HepG2 (cell line): ENCODE data around the gene ALK. TPM values are rescaled to one million over a fixed set of nuclear protein-coding genes. Genes with fewer than 3 reads are reported as not detected.

Experiments used
- ATAC-seq: fragments of 200-7000 bp; cut with Tn5 transposase; 3 replicates; pipeline ENCODE4 v1.9.1; 2020; ENCODE audit warnings: mild to moderate bottlenecking, moderate library complexity
- BruUV-seq: library from RNA; stranded (reverse); fragments of 400-500 nt; replicated peaks from 2 replicates; lab custom pipeline; 2021; lab: Mats Ljungman, UMichigan
- CTCF ChIA-PET: fragments of 300-600 bp; formaldehyde crosslinking; extraction: SDS; loops from one replicate; lab custom pipeline; 2021; ENCODE audit warnings: low total read pairs, inconsistent platforms, low intra/inter-chr PET ratio; lab: Yijun Ruan, JAX
- POLR2A ChIA-PET: fragments of 350-600 bp; sonication (Branson Sonifier 250); formaldehyde crosslinking; loops from one replicate; lab custom pipeline; 2020; ENCODE audit warnings: antibody characterized with exemption, inconsistent platforms; lab: Yijun Ruan, JAX
- DNase-seq: peaks from one replicate; pipeline ENCODE4 v3.0.0-alpha.2; 2015; ENCODE audit warnings: low spot score
- FAIRE-seq: peaks from 3 replicates; lab custom pipeline; 2011; peaks lifted over from hg19 to GRCh38; lab: Jason Lieb, UNC
- H2AFZ ChIP-seq: one replicate; pipeline ENCODE4 v1.6.1; 2011; ENCODE audit warnings: low read length, inconsistent platforms
- H3K27ac ChIP-seq: fragments of 300-600 bp; 3 replicates; pipeline ENCODE4 v1.8.0; 2011; ENCODE audit warnings: mixed run types, mild to moderate bottlenecking, mixed read lengths, low read length, inconsistent platforms; ENCODE audit not compliant: insufficient read depth; ENCODE audit errors: extremely low read length
- H3K27me3 ChIP-seq, 2 experiments: fragments of 200-600 bp in 1 of 2; 2 replicates in 1 of 2; 3 replicates in 1 of 2; pipeline versions ENCODE4 v1.6.0 to v1.8.0; 2011; ENCODE audit warnings: low read length in 2 of 2, mild to moderate bottlenecking in 2 of 2, moderate library complexity in 2 of 2, inconsistent platforms in 1 of 2; ENCODE audit not compliant: insufficient read depth in 2 of 2, control insufficient read depth in 1 of 2
- H3K36me3 ChIP-seq, 2 experiments: fragments of 200-600 bp in 1 of 2; replicated peaks in 1 of 2; 2 replicates in 1 of 2; 3 replicates in 1 of 2; pipeline versions ENCODE4 v1.5.1 to v1.8.0; 2011; ENCODE audit warnings: low read length in 2 of 2, inconsistent platforms in 1 of 2; ENCODE audit not compliant: insufficient read depth in 2 of 2, control insufficient read depth in 1 of 2
- H3K4me1 ChIP-seq: 2 replicates; pipeline ENCODE4 v1.5.1; 2012; ENCODE audit warnings: low read length, inconsistent platforms; ENCODE audit not compliant: insufficient read depth
- H3K4me2 ChIP-seq: 2 replicates; pipeline ENCODE4 v1.6.0; 2011; ENCODE audit warnings: low read depth, low read length, inconsistent platforms
- H3K4me3 ChIP-seq, 3 experiments: fragments of 200-600 bp in 1 of 3; sonication (generic), shearing (Covaris generic) in 1 of 3; replicated peaks in 1 of 3; 2 replicates each; pipeline ENCODE4 v1.5.1; 2011 to 2016; ENCODE audit warnings: low read length in 3 of 3, inconsistent platforms in 2 of 3, low read depth in 2 of 3, mild to moderate bottlenecking in 2 of 3, control low read depth in 1 of 3, mixed read lengths in 1 of 3; ENCODE audit not compliant: insufficient read depth in 1 of 3
- H3K79me2 ChIP-seq: one replicate; pipeline ENCODE4 v1.6.1; 2011; ENCODE audit warnings: low read length, inconsistent platforms; ENCODE audit not compliant: insufficient read depth
- H3K9ac ChIP-seq: 2 replicates; pipeline ENCODE4 v1.6.0; 2011; ENCODE audit warnings: mild to moderate bottlenecking, low read depth, low read length, inconsistent platforms; ENCODE audit not compliant: insufficient read depth
- H3K9me3 ChIP-seq: 2 replicates; pipeline ENCODE4 v1.5.1; 2012; ENCODE audit warnings: mild to moderate bottlenecking, low read length
- H4K20me1 ChIP-seq: 2 replicates; pipeline ENCODE4 v1.6.0; 2011; ENCODE audit warnings: inconsistent platforms, mild to moderate bottlenecking, low read length, moderate library complexity; ENCODE audit not compliant: insufficient read depth
- GMEB2 ChIP-seq: IDR thresholded peaks from 2 replicates; pipeline ENCODE4 v1.6.1; 2016; ENCODE audit warnings: missing biosample characterization, missing genetic modification reagents, low read depth
- RFX3 ChIP-seq: IDR thresholded peaks from 2 replicates; pipeline ENCODE4 v1.6.1; 2016; ENCODE audit warnings: missing biosample characterization, missing genetic modification reagents
- RFXANK ChIP-seq: IDR thresholded peaks from 2 replicates; pipeline ENCODE4 v1.6.1; 2016
- YEATS4 ChIP-seq: sonication (generic); formaldehyde crosslinking; IDR thresholded peaks from 2 replicates; pipeline ENCODE4 v1.4.0; 2020; ENCODE audit warnings: missing genetic modification reagents, borderline replicate concordance
- ZBTB21 ChIP-seq: sonication (generic); formaldehyde crosslinking; IDR thresholded peaks from 2 replicates; pipeline ENCODE4 v1.4.0; 2020; ENCODE audit warnings: missing genetic modification reagents
- ZNF569 ChIP-seq: sonication (generic); formaldehyde crosslinking; IDR thresholded peaks from 2 replicates; pipeline ENCODE4 v1.5.0; 2020; ENCODE audit warnings: mild to moderate bottlenecking, missing genetic modification reagents, moderate library complexity, borderline replicate concordance
- ZNF772 ChIP-seq: sonication (generic); formaldehyde crosslinking; IDR thresholded peaks from 2 replicates; pipeline ENCODE4 v1.5.0; 2020; ENCODE audit warnings: mild to moderate bottlenecking, missing genetic modification reagents
- ZNF773 ChIP-seq: sonication (generic); formaldehyde crosslinking; IDR thresholded peaks from 2 replicates; pipeline ENCODE4 v1.4.0; 2020; ENCODE audit warnings: missing genetic modification reagents, borderline replicate concordance
- WGBS: methylation state at CpG from one replicate; pipeline ENCODE4 v1.1.6; 2017; ENCODE audit warnings: low lambda C conversion rate; 5-methylcytosine and 5-hydroxymethylcytosine counted together
- in situ Hi-C: cut with HindIII; loops from 2 replicates; pipeline ENCODE4 v1.10.0; 2017; ENCODE audit warnings: low pct_unique_long_range_greater_than_20kb; ENCODE audit not compliant: extremely low pct_ligation_motif_present
- intact Hi-C: fragments of 100-400 bp; cut with micrococcal nuclease; formaldehyde crosslinking; loops from one replicate; pipeline ENCODE4 v1.10.0; 2022; ENCODE audit not compliant: unreplicated experiment
- polyA plus RNA-seq, 8 experiments: library from polyadenylated mRNA; depleted of rRNA in 3 of 8; stranded (reverse) in 7 of 8; unstranded in 1 of 8; fragments of >200 nt; fragmentation: Illumina TruSeq in 4 of 8; extraction: Trizol in 4 of 8; gene quantifications; 2 replicates each; pipeline versions ENCODE4 v1.2.1 to v1.2.3, GENCODE V29; 2011 to 2016; ENCODE audit warnings: low read depth in 4 of 8, missing spikeins in 1 of 8, mixed read lengths in 1 of 8; ENCODE audit not compliant: insufficient read depth in 1 of 8
- total RNA-seq, 5 experiments: library from RNA; depleted of rRNA; stranded (reverse); fragments of >200 nt; fragmentation: Illumina TruSeq; extraction: Trizol; gene quantifications; 2 replicates each; pipeline ENCODE4 v1.2.3, GENCODE V29; 2016; ENCODE audit warnings: low read depth in 1 of 5
- TF ChIP-seq, protein P1 (sequence below): sonication (generic); formaldehyde crosslinking; IDR thresholded peaks from 2 replicates; pipeline ENCODE4 v1.5.0; 2020; ENCODE audit warnings: missing genetic modification reagents

ALK gene
- total and polyA plus RNA-seq, 2 of the 13 experiments (the other 11 are each of a cell fraction or from before 2014, with no cell fraction given) = not detected

GRCh38 chr2:29263886-29264285 lies 657.5 kb downstream of the ALK start:
- FAIRE-seq (no peak), DNase-seq (no peak)
- Histone ChIP-seq H3K36me3 (no peaks in the 10 kb centered on the region), H3K79me2 (no peaks in the 10 kb centered on the region), H4K20me1 (no peaks in the 10 kb centered on the region), H3K27ac (no peak overlapping the region), H2AFZ (no peak overlapping the region), H3K27me3 (peaks cover 0 to 17% of the 10 kb centered on the region in 2 experiments; a peak in 3 of 5 replicates), H3K4me1 (no peaks in the 10 kb centered on the region), H3K9ac (no peak overlapping the region), H3K4me2 (no peak overlapping the region)
- in situ Hi-C loops (no loop called here), intact Hi-C loops (no loop called here)
- ChIA-PET CTCF (no interaction called here), POLR2A (no interaction called here)
- no TSS peak for BruUV-seq
- 57% methylated on average over 5 of the region's 5 CpGs for WGBS
- no peak for TF ChIP-seq ZBTB21 (CRISPR knock-in tag)
- no peak for TF ChIP-seq ZNF569 (CRISPR knock-in tag)
- TF ChIP-seq ZNF773 = no peak
- TF ChIP-seq ZNF772 (CRISPR knock-in tag) = no peak
- TF ChIP-seq RFX3 (CRISPR knock-in tag) = no peak
- TF ChIP-seq RFXANK (CRISPR knock-in tag) = no peak
- TF ChIP-seq, protein P1, sequence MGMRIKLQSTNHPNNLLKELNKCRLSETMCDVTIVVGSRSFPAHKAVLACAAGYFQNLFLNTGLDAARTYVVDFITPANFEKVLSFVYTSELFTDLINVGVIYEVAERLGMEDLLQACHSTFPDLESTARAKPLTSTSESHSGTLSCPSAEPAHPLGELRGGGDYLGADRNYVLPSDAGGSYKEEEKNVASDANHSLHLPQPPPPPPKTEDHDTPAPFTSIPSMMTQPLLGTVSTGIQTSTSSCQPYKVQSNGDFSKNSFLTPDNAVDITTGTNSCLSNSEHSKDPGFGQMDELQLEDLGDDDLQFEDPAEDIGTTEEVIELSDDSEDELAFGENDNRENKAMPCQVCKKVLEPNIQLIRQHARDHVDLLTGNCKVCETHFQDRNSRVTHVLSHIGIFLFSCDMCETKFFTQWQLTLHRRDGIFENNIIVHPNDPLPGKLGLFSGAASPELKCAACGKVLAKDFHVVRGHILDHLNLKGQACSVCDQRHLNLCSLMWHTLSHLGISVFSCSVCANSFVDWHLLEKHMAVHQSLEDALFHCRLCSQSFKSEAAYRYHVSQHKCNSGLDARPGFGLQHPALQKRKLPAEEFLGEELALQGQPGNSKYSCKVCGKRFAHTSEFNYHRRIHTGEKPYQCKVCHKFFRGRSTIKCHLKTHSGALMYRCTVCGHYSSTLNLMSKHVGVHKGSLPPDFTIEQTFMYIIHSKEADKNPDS (CRISPR knock-in tag) = no peak
- TF ChIP-seq YEATS4 (CRISPR knock-in tag) = no peak
- TF ChIP-seq GMEB2 (CRISPR knock-in tag) = no peak
- TF ChIP-seq, all 625 proteins: peak for 0
- Histone ChIP-seq H3K9me3 (no peaks in the 10 kb centered on the region), H3K4me3 (no peak overlapping the region)
- ATAC-seq = no peak
